Neural progenitor cell (in vitro differentiated cells): ENCODE data around the gene CD46. TPM values are rescaled to one million over a fixed set of nuclear protein-coding genes. Genes with fewer than 3 reads are reported as not detected.

Source experiments
- DNase-seq: peaks from one replicate; pipeline ENCODE4 v3.0.0-alpha.2; 2016; ENCODE audit warnings: low spot score
- H2AFZ ChIP-seq: fragments of 200-600 bp; sonication (generic); replicated peaks from 2 replicates; pipeline ENCODE4 v1.6.1; 2016; ENCODE audit warnings: antibody characterized with exemption
- H3F3A ChIP-seq: fragments of 200-600 bp; sonication (generic); 2 replicates; pipeline ENCODE4 v1.6.1; 2016; ENCODE audit warnings: antibody characterized with exemption, low read depth
- H3K27ac ChIP-seq: fragments of 200-600 bp; sonication (generic); 2 replicates; pipeline ENCODE4 v1.5.1; 2016; ENCODE audit warnings: mild to moderate bottlenecking
- H3K27me3 ChIP-seq: fragments of 200-600 bp; sonication (generic); 2 replicates; pipeline ENCODE4 v1.6.1; 2016; ENCODE audit warnings: mild to moderate bottlenecking, moderate library complexity
- H3K36me3 ChIP-seq: fragments of 200-600 bp; sonication (generic); 2 replicates; pipeline ENCODE4 v1.5.1; 2016
- H3K4me1 ChIP-seq: fragments of 200-600 bp; sonication (generic); 2 replicates; pipeline ENCODE4 v1.6.1; 2016; ENCODE audit warnings: mixed run types
- H3K4me2 ChIP-seq: fragments of 200-600 bp; sonication (generic); 2 replicates; pipeline ENCODE4 v1.6.1; 2016
- H3K4me3 ChIP-seq: fragments of 200-600 bp; sonication (generic); 2 replicates; pipeline ENCODE4 v1.5.1; 2016
- H3K79me2 ChIP-seq: fragments of 200-600 bp; sonication (generic); 2 replicates; pipeline ENCODE4 v1.6.1; 2016; ENCODE audit warnings: low read depth
- H3K9ac ChIP-seq: fragments of 200-600 bp; sonication (generic); 2 replicates; pipeline ENCODE4 v1.6.1; 2016
- H3K9me3 ChIP-seq: fragments of 200-600 bp; sonication (generic); 2 replicates; pipeline ENCODE4 v1.5.1; 2016; ENCODE audit warnings: low read depth
- H4K20me1 ChIP-seq: fragments of 200-600 bp; sonication (generic); 2 replicates; pipeline ENCODE4 v1.6.1; 2016; ENCODE audit warnings: low read depth
- H3K27ac Mint-ChIP-seq: 3 replicates; pipeline ENCODE4 v1.8.0; 2021; ENCODE audit warnings: mixed read lengths
- H3K27me3 Mint-ChIP-seq: 2 replicates; pipeline ENCODE4 v1.8.0; 2022; ENCODE audit warnings: low read depth, mild to moderate bottlenecking, inconsistent platforms, moderate library complexity, mixed read lengths; ENCODE audit not compliant: insufficient read depth
- H3K36me3 Mint-ChIP-seq: 3 replicates; pipeline ENCODE4 v1.8.0; 2021; ENCODE audit warnings: mixed read lengths
- H3K4me1 Mint-ChIP-seq: 3 replicates; pipeline ENCODE4 v1.8.0; 2021; ENCODE audit warnings: mixed read lengths
- H3K4me3 Mint-ChIP-seq: 3 replicates; pipeline ENCODE4 v1.8.0; 2021; ENCODE audit warnings: mild to moderate bottlenecking, moderate library complexity, mixed read lengths
- H3K9me3 Mint-ChIP-seq: 3 replicates; pipeline ENCODE4 v1.8.0; 2020; ENCODE audit warnings: mixed read lengths
- EZH2 ChIP-seq: fragments of 200-600 bp; sonication (generic); IDR thresholded peaks from 2 replicates; pipeline ENCODE4 v1.6.1; 2017; ENCODE audit warnings: antibody characterized with exemption, mild to moderate bottlenecking, moderate library complexity
- EZH2phosphoT487 ChIP-seq: fragments of 200-600 bp; sonication (generic); IDR thresholded peaks from 2 replicates; pipeline ENCODE4 v1.6.1; 2017; ENCODE audit warnings: antibody characterized with exemption
- total RNA-seq: library from RNA; depleted of rRNA; stranded (reverse); fragments of >200 nt; gene quantifications from 2 replicates; pipeline ENCODE4 v1.2.3, GENCODE V29; 2015; ENCODE audit warnings: low replicate concordance
- TF ChIP-seq, protein P1 (sequence below): fragments of 200-600 bp; sonication (generic); IDR thresholded peaks from 2 replicates; pipeline ENCODE4 v1.5.1; 2017; ENCODE audit warnings: antibody characterized with exemption, mild to moderate bottlenecking

The CD46 gene
- total RNA-seq, 1 donor from 2014 or later, result 186 TPM

DNA sequence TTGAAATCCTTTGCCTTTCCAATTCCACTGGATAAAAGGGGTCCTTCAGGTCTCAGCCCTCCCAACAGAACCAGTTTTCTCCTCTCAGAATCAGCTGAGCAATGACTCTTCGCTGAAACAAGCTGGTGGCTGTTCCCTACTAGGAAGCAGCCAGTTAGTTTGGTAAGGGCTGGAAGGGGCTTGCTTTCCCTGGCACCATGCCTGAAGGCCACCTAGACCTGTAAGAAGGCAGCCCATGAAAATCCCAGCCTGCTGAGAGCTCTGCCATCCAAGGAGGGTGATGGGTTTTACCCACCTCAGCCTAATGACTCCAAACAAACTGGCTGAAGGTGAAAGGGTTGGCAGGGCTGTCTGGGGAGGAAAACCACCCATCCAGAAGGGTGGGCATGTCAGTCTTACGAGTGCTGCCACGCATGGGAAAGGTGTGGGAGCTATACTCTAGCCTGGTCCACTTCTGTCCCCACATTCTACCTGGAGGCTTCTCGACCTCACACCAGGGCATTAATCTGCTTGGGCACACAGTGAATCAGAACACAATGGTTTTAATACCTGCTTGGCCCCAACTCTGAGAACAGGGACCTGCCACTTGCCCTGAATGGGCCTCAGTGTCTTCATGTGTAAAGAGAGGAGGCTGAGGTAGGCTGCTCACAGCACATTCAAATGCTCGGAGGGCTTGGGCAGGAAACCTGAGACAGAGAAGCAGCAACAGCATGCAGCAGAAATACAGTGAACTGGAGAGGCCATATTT lies 53.0 kb downstream of the CD46 start:
- Histone ChIP-seq H3K4me1 (no peaks in the 10 kb centered on the region), H4K20me1 (no peaks in the 10 kb centered on the region), H3K4me2 (no peak overlapping the region), H3F3A (no peaks in the 10 kb centered on the region), H3K36me3 (no peaks in the 10 kb centered on the region), H3K9ac (no peak overlapping the region), H3K79me2 (no peaks in the 10 kb centered on the region), H3K9me3 (no peaks in the 10 kb centered on the region), H3K27me3 (no peaks in the 10 kb centered on the region), H2AFZ (no peak overlapping the region), H3K27ac (no peak overlapping the region), H3K4me3 (no peak overlapping the region)
- Mint-ChIP-seq H3K27me3 (no peaks in the 10 kb centered on the region), H3K36me3 (peaks cover 12% of the 10 kb centered on the region), H3K4me3 (no peak overlapping the region), H3K9me3 (no peaks in the 10 kb centered on the region), H3K27ac (no peak overlapping the region), H3K4me1 (no peaks in the 10 kb centered on the region)
- no peak for DNase-seq
- TF ChIP-seq, protein P1, sequence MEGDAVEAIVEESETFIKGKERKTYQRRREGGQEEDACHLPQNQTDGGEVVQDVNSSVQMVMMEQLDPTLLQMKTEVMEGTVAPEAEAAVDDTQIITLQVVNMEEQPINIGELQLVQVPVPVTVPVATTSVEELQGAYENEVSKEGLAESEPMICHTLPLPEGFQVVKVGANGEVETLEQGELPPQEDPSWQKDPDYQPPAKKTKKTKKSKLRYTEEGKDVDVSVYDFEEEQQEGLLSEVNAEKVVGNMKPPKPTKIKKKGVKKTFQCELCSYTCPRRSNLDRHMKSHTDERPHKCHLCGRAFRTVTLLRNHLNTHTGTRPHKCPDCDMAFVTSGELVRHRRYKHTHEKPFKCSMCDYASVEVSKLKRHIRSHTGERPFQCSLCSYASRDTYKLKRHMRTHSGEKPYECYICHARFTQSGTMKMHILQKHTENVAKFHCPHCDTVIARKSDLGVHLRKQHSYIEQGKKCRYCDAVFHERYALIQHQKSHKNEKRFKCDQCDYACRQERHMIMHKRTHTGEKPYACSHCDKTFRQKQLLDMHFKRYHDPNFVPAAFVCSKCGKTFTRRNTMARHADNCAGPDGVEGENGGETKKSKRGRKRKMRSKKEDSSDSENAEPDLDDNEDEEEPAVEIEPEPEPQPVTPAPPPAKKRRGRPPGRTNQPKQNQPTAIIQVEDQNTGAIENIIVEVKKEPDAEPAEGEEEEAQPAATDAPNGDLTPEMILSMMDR, result no peak
- TF ChIP-seq EZH2 (no peak), EZH2phosphoT487 (no peak)

DNA sequence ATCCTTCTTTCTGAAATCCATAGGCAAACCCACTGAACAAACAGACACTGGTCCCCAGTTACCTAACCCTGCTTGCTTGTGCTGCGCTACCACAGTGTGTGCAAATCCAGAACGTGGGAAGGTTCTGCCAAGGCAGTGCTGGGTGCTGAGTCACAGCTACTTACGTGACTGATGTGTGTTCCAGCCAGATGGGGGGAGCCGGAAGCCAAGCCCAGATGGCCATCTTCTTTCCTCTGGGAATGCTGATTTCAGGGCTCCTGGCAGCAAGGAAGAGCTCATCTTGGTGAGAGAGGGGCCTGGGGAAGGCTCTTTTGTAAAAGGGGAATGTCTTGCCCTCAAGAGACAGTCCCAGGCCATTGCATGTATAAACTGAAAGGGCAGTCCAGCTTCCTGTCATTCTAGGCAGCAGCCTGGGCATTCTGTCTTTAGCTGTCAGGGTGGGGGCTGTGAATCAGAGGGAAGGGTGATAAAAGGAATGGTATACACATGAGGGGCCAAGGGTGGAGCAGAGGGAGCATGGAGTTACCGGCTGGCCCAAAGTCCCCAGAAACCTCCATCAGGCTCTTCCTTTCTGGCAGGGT lies 54.1 kb downstream of the CD46 start:
- Mint-ChIP-seq H3K4me1 (no peaks in the 10 kb centered on the region), H3K27me3 (no peaks in the 10 kb centered on the region), H3K9me3 (no peaks in the 10 kb centered on the region), H3K27ac (no peak overlapping the region), H3K4me3 (no peak overlapping the region), H3K36me3 (peaks cover 12% of the 10 kb centered on the region)
- Histone ChIP-seq H4K20me1 (no peaks in the 10 kb centered on the region), H2AFZ (no peak overlapping the region), H3K27me3 (no peaks in the 10 kb centered on the region), H3K36me3 (no peaks in the 10 kb centered on the region), H3K4me1 (no peaks in the 10 kb centered on the region), H3K27ac (no peak overlapping the region), H3K79me2 (no peaks in the 10 kb centered on the region), H3F3A (no peaks in the 10 kb centered on the region), H3K9ac (no peak overlapping the region), H3K4me2 (no peak overlapping the region), H3K4me3 (no peak overlapping the region), H3K9me3 (no peaks in the 10 kb centered on the region)
- TF ChIP-seq, protein P1, result no peak
- no peak for TF ChIP-seq EZH2
- TF ChIP-seq EZH2phosphoT487, result no peak
- no peak for DNase-seq

DNA sequence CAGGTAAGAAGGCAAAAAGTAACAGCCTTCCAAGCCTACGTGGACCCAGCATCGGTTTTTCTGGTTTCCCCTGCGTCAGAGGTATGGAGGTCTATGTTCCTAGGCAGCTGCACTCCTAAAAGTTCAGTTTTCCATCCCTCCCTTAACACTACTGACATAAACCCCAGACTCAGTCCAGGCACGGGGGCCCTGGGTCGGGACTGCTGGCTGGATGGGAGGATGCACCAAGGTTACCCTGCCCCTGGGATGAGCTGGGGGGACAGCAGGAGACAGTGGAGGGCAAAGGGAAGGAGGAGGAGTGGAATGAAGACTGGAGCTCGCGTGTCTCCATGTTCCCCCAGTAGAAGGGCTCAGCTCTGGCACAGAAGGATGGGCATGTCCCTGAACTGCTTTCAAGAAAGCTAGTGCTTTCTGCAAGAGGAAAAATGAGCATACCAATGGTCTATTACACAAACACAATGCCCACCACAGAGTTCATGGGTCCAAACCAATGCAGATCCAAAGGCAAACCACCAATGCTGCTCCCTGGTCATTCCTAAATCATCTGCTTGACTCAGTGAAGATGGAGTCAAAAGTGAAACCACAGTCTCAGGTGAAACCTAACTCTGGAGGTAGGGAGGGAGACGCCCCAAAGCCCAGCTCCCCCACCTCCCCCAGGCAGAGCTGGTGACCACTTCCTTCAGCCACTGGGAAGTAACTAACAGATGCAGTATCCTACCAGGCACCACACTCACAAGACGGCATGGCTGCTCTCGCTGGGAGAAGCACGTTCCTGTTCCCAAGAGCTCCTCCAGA lies 54.9 kb downstream of the CD46 start:
- no peaks in the 10 kb centered on the region for H3K9me3 ChIP-seq
- no peaks in the 10 kb centered on the region for H3F3A ChIP-seq
- H3K79me2 ChIP-seq, result no peaks in the 10 kb centered on the region
- no peak overlapping the region for H3K4me3 ChIP-seq
- H2AFZ ChIP-seq, result no peak overlapping the region
- H3K27ac Mint-ChIP-seq, result no peak overlapping the region
- no peaks in the 10 kb centered on the region for H3K9me3 Mint-ChIP-seq
- H3K9ac ChIP-seq, result no peak overlapping the region
- no peaks in the 10 kb centered on the region for H3K27me3 ChIP-seq
- no peak for DNase-seq
- H3K4me2 ChIP-seq, result no peak overlapping the region
- H3K27ac ChIP-seq, result no peak overlapping the region
- H3K4me3 Mint-ChIP-seq, result no peak overlapping the region
- no peaks in the 10 kb centered on the region for H3K4me1 ChIP-seq
- no peaks in the 10 kb centered on the region for H3K27me3 Mint-ChIP-seq
- no peak for TF ChIP-seq EZH2
- TF ChIP-seq EZH2phosphoT487, result no peak
- TF ChIP-seq, protein P1, result no peak
- no peaks in the 10 kb centered on the region for H3K36me3 ChIP-seq
- H3K36me3 Mint-ChIP-seq, result peaks cover 12% of the 10 kb centered on the region
- H3K4me1 Mint-ChIP-seq, result no peaks in the 10 kb centered on the region
- H4K20me1 ChIP-seq, result no peaks in the 10 kb centered on the region
